ENCODE results near the gene INSR.

The INSR gene

DNA sequence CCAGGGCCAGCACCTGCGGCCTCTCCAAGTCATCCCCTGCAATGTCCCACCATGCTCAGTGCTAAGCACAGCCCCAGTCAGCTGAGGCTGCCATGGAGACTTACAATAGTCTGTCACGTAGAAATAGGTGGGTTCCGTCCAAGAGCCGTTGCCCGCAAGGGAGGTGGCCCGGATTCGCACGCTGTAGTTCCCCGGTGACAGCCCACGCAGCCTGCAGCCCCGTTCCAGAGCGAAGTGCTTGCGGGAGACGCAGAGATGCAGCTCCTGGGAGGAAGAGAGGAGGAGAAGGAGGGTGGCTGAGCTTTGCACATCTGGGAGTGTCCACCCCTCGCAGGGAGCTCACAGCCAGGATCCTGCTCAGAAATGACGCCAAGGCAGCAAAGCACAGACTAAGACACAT, 162.2 kb downstream of the INSR start:
- DNase-seq, result no peak

DNA sequence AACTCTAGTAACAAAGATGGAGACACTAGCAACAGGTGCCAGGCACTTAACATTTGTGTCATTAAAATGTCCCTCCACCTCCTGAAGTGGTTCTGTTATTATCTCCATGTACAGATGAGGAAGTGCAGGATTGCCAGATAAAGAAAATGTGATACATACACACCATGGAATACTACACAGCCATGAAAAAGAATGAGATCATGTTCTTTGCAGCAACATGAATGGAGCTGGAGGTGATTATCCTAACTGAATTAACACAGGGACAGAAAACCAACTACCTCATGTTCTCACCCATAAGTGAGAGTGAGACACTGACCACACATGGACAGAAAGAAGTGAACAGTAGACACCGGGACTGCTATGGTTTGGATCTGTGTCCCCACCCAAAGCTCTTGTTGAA, 164.2 kb downstream of the INSR start:
- no peak for DNase-seq

DNA sequence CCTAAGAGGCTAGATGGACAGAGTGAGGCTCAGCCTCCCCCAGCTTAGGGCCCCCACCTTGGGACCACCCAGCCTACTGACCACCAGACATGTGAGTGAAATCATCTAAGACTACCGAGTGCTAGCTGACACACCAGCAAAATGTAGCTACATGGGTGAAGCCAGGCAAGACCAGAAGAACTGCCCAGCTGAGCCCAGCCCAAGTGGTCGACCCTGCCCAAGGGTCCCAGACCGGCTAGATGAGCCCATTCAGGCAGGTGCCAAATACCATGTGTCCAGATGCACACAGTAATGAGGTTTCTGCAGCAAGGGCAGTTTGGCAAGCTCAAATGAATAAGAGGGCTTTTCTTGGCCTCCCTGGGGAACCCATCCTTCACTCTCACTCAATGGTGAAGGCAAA, 168.1 kb downstream of the INSR start:
- no peak for DNase-seq

DNA sequence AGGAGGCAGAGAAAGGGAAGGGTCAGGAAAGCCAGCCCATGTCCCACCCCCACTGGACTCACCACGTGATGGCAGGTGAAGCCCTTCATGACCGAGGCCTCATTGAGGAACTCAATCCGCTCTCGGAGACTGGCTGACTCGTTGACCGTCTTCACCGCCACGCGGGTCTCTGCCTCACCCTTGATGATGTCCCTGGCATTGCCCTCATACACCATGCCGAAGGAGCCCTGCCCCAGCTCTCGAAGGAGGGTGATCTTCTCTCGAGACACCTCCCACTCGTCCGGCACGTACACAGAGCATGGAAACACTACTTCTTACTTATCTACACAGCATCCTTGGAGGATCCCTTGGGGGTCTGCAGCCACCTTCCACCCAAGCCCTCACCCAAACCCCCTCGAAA, 169.0 kb downstream of the INSR start:
- no peak for DNase-seq

DNA sequence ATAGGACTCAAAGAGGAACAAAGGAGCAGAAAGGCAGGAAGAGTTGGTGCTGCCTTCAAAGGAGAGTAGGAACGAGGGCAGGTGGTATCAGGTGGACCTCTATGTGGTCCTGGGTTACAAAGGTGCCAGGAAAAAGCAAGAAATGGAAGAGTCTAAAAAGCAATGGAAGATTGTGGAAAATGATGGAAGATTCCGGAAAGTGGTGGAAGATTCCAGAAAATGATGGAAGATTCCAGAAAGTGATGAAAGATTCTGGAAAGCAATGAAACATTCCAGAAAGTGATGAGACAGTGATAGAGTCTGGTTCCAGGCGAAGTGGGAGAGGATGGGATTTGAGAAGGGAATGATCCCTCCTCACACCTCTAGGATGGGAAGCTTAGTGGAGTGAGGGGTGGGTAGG, 169.4 kb downstream of the INSR start:
- DNase-seq, result no peak

DNA sequence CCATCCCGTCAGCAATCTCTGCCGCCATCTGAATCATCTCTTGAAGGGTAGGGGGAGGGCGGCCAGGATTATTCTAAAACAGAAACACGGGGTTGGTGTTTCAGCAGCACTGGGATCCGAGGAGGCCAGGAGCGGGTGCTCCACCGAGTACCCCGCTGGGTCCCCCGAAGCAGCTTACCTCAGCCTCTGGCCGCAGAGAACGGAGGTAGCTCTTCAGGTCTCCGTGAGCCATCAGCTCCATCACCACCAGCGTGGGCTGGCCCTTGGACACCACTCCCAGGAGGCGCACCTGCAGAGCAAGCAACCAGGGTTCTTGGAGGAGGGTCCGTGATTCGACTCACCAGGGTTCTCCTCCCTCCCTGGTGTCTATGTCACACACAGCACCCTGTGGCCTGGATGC, 171.5 kb downstream of the INSR start:
- DNase-seq, result no peak

DNA sequence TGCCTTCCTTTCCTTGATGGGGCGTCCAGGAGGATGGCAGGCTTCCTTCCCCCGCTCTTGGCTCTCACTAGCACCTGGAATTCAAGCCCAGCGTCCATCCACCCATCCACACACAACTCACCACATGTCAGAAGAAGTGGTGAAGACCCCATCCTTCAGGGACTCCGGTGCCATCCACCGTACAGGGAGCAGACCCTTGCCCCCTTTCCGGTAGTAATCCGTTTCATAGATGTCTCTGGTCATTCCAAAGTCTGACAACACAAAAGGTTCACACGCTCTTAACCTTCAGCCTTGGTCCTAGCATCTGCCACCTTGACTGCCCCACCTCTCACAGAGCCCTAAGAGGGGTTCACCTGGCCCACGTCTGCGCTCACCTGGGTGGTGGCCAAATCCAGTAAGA, 173.7 kb downstream of the INSR start:
- DNase-seq, result no peak

DNA sequence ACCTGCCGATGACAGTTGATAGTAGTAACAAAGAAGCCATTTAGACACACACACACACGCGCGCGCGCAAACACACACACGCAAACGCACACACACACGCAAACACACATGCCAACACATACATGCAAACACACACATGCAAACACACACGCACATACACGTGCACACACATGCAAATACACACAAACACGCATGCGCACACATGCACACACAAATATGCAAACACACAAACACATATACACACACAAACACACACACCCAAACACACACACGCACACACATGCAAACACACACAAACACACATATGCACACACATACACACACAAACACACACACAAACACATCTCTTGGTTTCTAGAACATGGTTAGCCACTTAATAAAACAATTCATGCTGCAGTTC, 174.6 kb downstream of the INSR start:
- no peak for DNase-seq

DNA sequence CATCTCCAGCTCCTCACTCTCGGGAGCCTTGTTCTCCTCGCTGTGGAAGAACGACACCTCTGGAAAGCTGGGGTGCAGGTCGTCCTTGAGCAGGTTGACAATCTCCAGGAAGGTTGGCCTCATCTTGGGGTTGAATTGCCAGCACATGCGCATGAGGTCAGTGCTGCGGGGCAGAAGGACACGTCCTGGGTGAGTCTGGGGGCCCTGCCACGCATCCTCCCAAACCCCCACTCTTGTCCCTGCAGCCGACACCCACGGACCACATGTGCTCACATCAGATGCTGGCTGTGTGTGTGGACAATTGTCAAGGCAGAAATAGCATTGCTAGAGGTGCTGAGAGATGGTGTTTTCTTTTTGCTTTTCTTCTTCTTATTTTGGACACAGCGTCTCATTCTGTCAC, 177.0 kb downstream of the INSR start:
- no peak for DNase-seq

DNA sequence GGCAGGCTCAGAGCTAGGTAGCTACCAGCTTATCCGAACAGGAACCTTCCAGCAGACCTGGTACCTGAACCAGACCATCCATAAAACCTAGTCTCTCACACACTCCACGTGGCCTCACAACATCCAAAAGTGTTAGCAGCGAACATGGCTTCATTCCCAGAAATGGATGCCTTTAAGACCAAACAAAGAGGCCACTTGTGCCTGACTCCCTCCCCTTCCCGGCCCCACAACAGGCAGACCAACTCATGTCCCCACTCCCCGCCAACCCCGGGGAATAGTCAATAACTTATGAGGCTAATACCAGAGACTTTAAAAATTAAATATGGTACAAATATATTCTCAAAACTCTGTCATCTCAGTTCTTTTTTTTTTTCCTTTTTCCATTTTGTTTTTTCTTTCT, 178.5 kb downstream of the INSR start:
- DNase-seq, result no peak

DNA sequence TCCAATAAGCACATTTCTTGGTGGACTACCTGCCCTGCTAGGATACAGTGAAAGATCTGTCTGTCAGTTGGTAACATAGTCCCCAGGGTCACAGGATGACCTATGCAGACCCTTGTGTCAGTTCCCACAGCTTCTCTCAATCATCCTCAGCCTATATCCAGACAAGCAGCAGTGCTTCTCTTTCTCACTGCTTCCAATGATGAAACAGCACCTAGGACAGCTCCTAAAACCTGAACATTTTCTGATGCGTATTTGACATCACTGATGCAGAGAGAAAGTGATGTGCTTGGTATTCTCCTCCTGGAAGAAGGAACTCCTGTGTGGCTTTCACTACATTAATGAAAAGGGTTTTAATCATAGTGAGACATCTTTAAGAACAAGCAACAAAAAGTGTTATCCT, 181.0 kb downstream of the INSR start:
- DNase-seq, result no peak

DNA sequence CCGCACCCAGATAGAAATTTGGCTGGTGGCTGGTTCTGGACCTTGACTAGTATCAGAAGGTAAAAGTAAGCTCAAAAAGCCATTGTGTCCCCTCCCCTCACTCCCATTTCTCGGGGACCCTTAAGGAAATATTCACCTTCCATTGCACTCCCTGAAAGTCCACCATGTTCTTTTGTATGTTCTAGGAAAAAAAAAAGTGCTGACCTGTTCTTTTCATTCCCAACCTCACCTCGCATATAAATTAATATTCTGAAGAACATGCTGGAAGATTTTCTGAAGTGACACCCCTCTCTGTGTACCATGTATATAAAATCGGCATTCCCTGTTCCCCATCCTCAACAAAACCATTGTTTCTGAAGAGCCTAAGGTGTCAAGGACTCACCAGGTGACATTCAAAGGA, 181.5 kb downstream of the INSR start:
- no peak for DNase-seq

DNA sequence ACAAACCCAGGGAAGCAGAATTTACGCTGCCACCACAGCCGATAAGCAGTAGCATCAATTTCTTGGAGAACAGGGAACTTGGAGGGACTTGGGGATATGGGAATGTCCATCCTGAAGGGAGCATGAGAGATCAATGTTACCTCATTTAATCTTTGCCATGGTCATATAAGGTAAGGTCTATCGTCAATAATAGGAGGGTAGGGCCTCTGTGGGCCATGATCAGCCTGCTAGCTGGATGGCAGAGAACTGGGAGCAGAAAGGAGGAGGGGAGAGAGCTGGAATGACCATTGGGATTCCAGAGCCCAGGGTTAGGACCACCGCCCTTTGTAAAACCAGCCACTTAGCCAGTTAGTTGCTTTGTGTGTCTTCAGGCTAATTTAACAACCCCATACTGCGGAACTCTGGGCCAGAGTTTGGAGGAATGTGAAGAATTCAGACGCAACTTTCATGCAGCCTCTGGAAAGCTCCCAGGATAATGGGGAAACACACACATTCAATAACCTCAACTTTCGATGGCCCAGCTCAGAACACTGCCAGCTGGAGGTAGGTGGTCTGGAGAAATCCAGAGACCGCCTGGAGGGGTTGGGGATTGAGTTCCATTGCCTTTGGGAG, 184.4 kb downstream of the INSR start:
- no peak for DNase-seq

DNA sequence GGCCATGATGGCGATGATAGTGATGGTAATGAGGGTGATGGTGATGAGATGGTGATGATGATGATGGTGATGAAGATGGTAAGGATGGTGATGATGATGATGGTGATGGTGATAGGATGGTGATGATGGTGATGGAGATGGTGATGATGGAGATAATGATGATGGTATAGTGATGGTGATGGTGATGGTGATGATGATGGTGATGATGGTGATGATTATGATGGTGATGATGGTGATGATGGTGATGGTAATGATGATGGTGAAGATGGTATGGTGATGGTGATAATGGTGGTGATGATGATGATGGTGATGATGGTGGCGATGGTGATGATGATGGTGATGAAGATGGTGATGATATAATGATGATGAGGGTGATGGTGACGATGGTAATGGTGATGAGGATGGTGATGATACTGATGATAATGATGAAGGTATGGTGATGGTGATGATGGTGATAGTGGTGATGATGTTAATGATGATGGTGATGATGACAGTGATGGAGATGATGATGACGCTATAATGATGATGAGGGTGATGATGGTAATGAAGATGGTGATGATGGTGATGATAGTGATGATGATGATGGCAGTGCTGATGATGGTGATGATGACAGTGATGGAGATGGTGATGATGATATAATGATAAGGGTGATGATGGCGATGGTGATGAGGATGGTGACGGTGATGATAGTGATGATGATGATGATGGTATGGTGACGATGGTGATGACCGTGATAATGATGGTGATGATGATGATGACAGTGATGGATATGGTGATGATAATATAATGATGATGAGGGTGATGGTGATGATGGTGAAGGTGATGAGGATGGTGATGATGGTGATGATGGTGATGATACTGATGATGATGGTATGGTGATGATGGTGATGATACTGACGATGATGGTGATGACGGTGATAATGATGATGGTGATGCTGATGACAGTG, 187.2 kb downstream of the INSR start:
- no peak for DNase-seq

DNA sequence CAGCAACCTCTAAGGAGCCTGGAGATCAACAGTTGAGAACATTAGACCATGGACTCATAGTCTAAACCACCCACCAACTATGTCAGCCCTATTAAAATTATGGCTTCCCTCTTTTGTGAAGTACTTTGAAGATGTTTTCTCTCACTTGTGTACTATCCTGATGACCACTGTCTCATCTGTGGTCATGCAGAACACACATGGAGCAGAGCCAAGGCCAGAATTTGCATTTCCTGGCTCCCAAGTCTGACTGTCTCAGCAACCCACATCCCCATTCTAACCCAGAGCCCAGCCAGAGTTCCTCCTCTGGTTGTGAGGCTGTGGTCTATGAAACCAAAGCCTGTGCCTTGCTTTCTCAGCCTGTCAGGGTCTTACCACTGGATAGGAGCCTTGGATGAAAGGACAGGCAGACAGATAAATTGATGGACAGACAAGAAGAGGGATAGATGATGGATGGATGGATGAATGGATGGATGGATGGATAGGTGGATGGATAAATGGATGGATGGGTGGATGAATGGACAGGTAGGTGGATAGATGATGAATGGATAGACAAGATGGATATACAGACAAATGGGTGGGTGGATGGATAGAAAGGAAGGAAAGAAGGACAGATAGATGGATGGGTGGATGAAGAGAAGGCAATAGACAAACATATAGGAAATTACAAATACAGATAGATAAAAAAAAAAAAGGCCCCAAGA, 189.3 kb downstream of the INSR start:
- no peak for DNase-seq

DNA sequence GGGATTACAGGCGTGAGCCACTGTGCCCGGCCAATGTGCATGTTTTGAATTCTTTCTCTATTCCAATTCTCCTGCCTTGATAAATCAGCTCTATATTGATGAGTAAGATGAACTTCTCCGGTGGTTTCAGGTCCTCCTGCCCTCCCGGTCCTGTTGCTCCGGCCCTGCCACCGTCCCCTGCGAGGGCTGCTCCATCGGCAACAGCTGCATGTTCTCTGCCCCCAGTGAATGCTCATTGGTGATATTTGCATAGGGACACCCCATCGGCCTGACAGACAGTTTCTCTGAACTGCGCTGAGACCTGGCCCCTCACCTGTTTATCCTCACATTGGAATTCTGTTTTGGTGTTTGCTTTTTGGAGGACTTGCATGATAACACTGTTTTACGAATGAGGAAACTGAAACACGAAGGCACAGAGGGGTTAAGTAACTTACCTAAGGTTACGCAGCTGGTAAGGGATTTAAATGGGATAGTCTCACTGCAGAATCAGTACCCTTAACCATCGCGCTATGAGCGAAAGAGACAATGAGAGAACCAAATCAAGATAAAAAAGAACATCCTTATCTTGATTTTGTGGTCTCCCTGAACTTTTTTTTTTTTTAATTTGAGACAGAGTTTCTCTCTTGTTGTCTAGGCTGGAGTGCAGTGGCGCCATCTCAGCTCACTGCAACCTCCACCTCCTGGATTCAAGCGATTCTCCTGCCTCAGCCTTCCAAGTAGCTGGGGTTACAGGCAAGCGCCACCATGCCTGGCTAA, 192.5 kb downstream of the INSR start:
- no peak for DNase-seq

DNA sequence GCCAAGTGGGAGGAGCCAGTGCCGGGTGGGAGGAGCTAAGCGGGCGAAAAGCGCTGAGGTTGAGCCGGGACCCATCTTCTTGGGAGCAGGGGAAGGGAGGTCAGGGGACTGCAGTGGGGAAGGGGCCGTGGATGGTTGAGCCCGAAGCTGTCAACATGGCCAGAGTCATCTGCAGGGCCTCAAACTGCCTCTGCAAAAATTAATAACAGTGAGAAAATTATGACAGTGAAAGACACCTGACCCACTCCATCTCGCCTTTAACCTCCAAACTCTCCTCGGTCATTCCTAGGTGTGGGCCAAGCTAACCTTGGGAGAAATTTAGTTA, 194.7 kb downstream of the INSR start:
- DNase-seq, result no peak

DNA sequence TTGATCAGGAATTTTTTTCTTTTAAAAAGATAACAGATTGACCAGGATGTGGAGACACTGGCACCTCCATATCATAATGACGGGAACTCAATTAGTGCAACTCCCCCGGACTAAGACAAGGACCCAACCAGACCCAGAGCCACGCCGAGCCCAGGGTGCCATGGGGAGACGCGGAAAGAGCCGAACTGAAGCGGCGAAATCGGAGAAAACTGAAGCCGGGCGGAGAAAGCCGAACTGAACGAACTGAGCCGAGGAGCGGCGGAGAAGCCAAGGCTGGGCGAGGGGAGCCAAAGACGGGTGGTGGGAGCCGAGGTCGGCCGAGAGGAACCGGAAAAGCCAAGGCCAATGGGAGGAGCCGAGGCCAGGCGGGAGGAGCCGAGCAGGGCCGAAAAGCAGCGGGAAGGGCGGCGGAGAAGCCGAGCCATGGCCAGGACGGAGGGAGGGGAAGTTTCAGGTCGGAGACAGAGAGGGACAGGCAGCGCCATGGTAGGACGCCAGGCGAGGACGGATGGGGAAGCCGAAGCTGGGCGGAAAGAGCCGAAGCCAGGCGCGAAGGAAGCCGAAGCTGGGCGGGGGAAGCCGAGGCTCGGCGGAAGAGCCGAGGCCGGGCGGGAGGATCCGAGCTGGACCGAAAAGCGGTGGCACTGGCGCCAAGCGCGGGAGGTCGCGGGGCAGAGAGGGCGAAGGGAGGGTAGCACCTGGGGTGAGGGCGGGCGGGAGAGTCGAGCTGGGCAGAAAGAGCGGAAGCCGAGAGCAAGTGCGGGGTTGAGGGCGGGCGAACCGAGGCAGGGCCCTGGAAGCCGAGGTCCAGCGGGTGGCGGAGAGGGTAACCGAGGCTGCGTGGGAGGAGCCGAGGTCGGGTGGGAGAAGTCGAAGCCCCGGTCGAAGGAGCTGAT, 195.3 kb downstream of the INSR start:
- DNase-seq, result peak; percentile 76

DNA sequence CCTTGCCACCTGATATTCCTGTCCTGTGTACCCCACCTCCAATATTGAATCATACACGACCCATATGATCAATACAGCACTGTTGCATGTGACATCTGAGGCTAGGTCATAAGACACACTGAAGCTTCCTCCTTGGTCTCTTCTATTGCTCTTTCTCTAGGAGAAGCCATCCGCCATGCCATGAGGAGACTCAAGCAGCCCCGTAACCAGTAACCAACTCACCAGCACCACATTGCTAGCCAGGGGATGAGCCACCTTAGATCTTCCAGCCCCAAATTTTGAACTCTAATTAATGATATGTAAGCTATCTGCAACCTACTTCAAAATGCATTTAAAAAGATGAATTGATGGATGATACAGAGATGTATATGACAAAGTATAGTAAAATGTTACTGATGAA, 196.1 kb downstream of the INSR start:
- DNase-seq, result no peak

DNA sequence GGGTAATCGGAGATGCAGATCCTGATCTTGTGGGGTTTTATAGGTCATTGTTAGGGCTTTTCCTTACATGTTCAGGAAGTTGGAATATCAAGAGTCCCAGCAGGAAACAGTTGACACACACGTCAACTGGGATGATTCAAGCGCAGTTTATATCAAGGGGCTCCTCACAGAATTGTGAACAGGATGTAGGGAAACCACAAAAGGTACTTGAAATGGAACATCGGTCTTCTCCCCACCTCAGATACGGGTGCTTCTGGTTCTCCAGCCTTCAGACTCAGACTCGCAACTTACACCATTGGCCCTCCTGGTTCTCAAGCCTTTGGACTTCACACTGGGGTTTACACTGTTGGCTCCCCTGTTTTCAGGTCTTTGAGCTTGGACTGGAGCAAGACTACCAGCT, 205.2 kb downstream of the INSR start:
- DNase-seq, result no peak

DNA sequence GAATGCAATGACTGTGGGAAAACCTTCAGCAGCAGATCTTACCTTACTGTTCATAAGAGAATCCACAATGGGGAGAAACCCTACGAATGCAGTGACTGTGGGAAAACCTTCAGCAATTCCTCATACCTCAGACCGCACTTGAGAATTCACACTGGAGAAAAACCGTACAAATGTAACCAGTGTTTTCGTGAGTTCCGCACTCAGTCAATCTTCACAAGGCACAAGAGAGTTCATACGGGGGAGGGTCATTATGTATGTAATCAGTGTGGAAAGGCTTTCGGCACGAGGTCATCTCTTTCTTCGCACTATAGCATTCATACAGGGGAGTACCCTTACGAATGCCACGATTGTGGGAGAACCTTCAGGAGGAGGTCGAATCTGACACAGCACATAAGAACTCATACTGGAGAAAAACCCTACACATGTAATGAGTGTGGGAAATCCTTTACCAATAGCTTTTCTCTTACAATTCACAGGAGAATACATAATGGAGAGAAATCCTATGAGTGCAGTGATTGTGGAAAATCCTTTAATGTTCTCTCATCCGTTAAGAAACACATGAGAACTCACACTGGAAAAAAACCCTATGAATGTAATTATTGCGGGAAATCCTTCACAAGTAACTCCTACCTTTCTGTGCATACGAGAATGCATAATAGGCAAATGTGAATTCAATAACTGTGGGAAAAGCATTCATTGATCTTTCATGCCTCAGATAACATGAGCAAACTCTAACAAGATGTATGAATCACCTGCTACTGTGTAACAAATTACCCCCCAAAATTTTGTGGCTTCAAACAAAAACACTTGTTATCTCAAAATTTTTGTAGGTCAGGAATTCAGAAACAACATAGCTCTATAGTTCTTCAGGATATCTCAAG, 210.9 kb downstream of the INSR start:
- no peak for DNase-seq

Data from cortex of kidney (tissue), 1 donor.